ENCODE data around the gene DNAI4.
"Not testable (repeated sequence)": the region's sequence is repeated elsewhere in the genome, so short reads cannot be mapped to it uniquely, and the experiment has no call there.

Gene DNAI4

GRCh38 chr1:66873111-66873510, 51.5 kb downstream of the DNAI4 start:
- Histone ChIP-seq H3K36me3 (ENCODE audit: control insufficient read depth in 1 of 2, insufficient read depth in 2 of 2, low read length in 2 of 2) (no peaks in the 10 kb centered on the region), H3K27me3 (ENCODE audit: low read depth, low read length) (no peaks in the 10 kb centered on the region), H3K4me3 (ENCODE audit: low read depth in 1 of 2, low read length in 2 of 2) (no peak overlapping the region), H3K27ac (ENCODE audit: low read length) (no peak overlapping the region), H3K9me3 (ENCODE audit: control insufficient read depth in 1 of 2, low read length in 2 of 2) (peaks cover 0 to under 1% of the 10 kb centered on the region in 2 donors), H3K4me1 (ENCODE audit: control insufficient read depth in 1 of 2, insufficient read depth in 2 of 2, low read length in 2 of 2) (no peaks in the 10 kb centered on the region)

GRCh38 chr1:66872024-66872423, 52.6 kb downstream of the DNAI4 start:
- not testable (repeated sequence) for H3K9me3 ChIP-seq (ENCODE audit: control insufficient read depth in 1 of 2, low read length in 2 of 2); H3K27me3 ChIP-seq (ENCODE audit: low read depth, low read length); H3K27ac ChIP-seq (ENCODE audit: low read length); H3K36me3 ChIP-seq (ENCODE audit: control insufficient read depth in 1 of 2, insufficient read depth in 2 of 2, low read length in 2 of 2); H3K4me3 ChIP-seq (ENCODE audit: low read depth in 1 of 2, low read length in 2 of 2); H3K4me1 ChIP-seq (ENCODE audit: control insufficient read depth in 1 of 2, insufficient read depth in 2 of 2, low read length in 2 of 2)

GRCh38 chr1:66867501-66867900, 57.2 kb downstream of the DNAI4 start:
- no peak overlapping the region for H3K4me3 ChIP-seq (ENCODE audit: low read depth in 1 of 2, low read length in 2 of 2)
- no peaks in the 10 kb centered on the region for H3K27me3 ChIP-seq (ENCODE audit: low read depth, low read length)
- H3K4me1 ChIP-seq (ENCODE audit: control insufficient read depth in 1 of 2, insufficient read depth in 2 of 2, low read length in 2 of 2) = no peaks in the 10 kb centered on the region
- no peaks in the 10 kb centered on the region for H3K9me3 ChIP-seq (ENCODE audit: control insufficient read depth in 1 of 2, low read length in 2 of 2)
- no peaks in the 10 kb centered on the region for H3K36me3 ChIP-seq (ENCODE audit: control insufficient read depth in 1 of 2, insufficient read depth in 2 of 2, low read length in 2 of 2)
- no peak overlapping the region for H3K27ac ChIP-seq (ENCODE audit: low read length)

- Histone ChIP-seq H3K4me3 (ENCODE audit: low read depth in 1 of 2, low read length in 2 of 2) (no peak overlapping the region), H3K36me3 (ENCODE audit: control insufficient read depth in 1 of 2, insufficient read depth in 2 of 2, low read length in 2 of 2) (no peaks in the 10 kb centered on the region), H3K4me1 (ENCODE audit: control insufficient read depth in 1 of 2, insufficient read depth in 2 of 2, low read length in 2 of 2) (no peaks in the 10 kb centered on the region), H3K27ac (ENCODE audit: low read length) (no peak overlapping the region), H3K27me3 (ENCODE audit: low read depth, low read length) (no peaks in the 10 kb centered on the region), H3K9me3 (ENCODE audit: control insufficient read depth in 1 of 2, low read length in 2 of 2) (no peaks in the 10 kb centered on the region)
Observed at GRCh38 chr1:66860529-66860928, 64.1 kb downstream of the DNAI4 start.

DNA sequence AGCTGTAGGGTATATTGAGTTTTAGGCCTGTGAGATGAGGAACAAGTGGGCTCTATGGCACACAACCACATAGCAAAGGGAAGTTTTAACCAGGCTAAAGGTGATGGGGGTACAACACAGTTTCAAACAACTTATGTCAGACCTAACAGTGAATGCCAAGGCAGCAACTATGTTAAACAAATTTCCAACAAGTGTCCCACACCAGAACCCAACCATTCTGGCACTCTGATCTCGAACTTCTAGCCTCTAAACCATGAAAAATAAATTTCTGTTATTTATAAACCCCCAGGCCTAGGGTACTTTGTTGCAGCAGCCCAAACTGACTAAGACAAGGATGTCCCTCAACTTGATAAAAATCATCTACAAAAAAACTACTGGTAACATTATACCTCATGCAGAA, 71.3 kb downstream of the DNAI4 start:
- H3K9me3 ChIP-seq (ENCODE audit: control insufficient read depth in 1 of 2, low read length in 2 of 2) = no peaks in the 10 kb centered on the region
- no peaks in the 10 kb centered on the region for H3K27me3 ChIP-seq (ENCODE audit: low read depth, low read length)
- H3K27ac ChIP-seq (ENCODE audit: low read length) = no peak overlapping the region
- no peak overlapping the region for H3K4me3 ChIP-seq (ENCODE audit: low read depth in 1 of 2, low read length in 2 of 2)
- H3K36me3 ChIP-seq (ENCODE audit: control insufficient read depth in 1 of 2, insufficient read depth in 2 of 2, low read length in 2 of 2) = no peaks in the 10 kb centered on the region
- no peaks in the 10 kb centered on the region for H3K4me1 ChIP-seq (ENCODE audit: control insufficient read depth in 1 of 2, insufficient read depth in 2 of 2, low read length in 2 of 2)

- H3K27ac ChIP-seq (ENCODE audit: low read length) = no peak overlapping the region
- H3K9me3 ChIP-seq (ENCODE audit: control insufficient read depth in 1 of 2, low read length in 2 of 2) = no peaks in the 10 kb centered on the region
- H3K4me1 ChIP-seq (ENCODE audit: control insufficient read depth in 1 of 2, insufficient read depth in 2 of 2, low read length in 2 of 2) = no peaks in the 10 kb centered on the region
- no peaks in the 10 kb centered on the region for H3K27me3 ChIP-seq (ENCODE audit: low read depth, low read length)
- no peaks in the 10 kb centered on the region for H3K36me3 ChIP-seq (ENCODE audit: control insufficient read depth in 1 of 2, insufficient read depth in 2 of 2, low read length in 2 of 2)
- no peak overlapping the region for H3K4me3 ChIP-seq (ENCODE audit: low read depth in 1 of 2, low read length in 2 of 2)
Observed at GRCh38 chr1:66852870-66853269, 71.8 kb downstream of the DNAI4 start.

- Histone ChIP-seq H3K36me3 (ENCODE audit: control insufficient read depth in 1 of 2, insufficient read depth in 2 of 2, low read length in 2 of 2) (no peaks in the 10 kb centered on the region), H3K27ac (ENCODE audit: low read length) (no peak overlapping the region), H3K4me1 (ENCODE audit: control insufficient read depth in 1 of 2, insufficient read depth in 2 of 2, low read length in 2 of 2) (no peaks in the 10 kb centered on the region), H3K27me3 (ENCODE audit: low read depth, low read length) (no peaks in the 10 kb centered on the region), H3K4me3 (ENCODE audit: low read depth in 1 of 2, low read length in 2 of 2) (no peak overlapping the region), H3K9me3 (ENCODE audit: control insufficient read depth in 1 of 2, low read length in 2 of 2) (no peaks in the 10 kb centered on the region)
Observed at GRCh38 chr1:66850989-66851388, 73.7 kb downstream of the DNAI4 start.

- H3K27me3 ChIP-seq (ENCODE audit: low read depth, low read length) = no peaks in the 10 kb centered on the region
- no peaks in the 10 kb centered on the region for H3K36me3 ChIP-seq (ENCODE audit: control insufficient read depth in 1 of 2, insufficient read depth in 2 of 2, low read length in 2 of 2)
- H3K4me3 ChIP-seq (ENCODE audit: low read depth in 1 of 2, low read length in 2 of 2) = no peak overlapping the region
- H3K9me3 ChIP-seq (ENCODE audit: control insufficient read depth in 1 of 2, low read length in 2 of 2) = no peaks in the 10 kb centered on the region
- no peaks in the 10 kb centered on the region for H3K4me1 ChIP-seq (ENCODE audit: control insufficient read depth in 1 of 2, insufficient read depth in 2 of 2, low read length in 2 of 2)
- H3K27ac ChIP-seq (ENCODE audit: low read length) = no peak overlapping the region
Observed at GRCh38 chr1:66848193-66848592, 76.5 kb downstream of the DNAI4 start.

- no peaks in the 10 kb centered on the region for H3K36me3 ChIP-seq (ENCODE audit: control insufficient read depth in 1 of 2, insufficient read depth in 2 of 2, low read length in 2 of 2)
- H3K27me3 ChIP-seq (ENCODE audit: low read depth, low read length) = no peaks in the 10 kb centered on the region
- H3K4me3 ChIP-seq (ENCODE audit: low read depth in 1 of 2, low read length in 2 of 2) = no peak overlapping the region
- no peaks in the 10 kb centered on the region for H3K4me1 ChIP-seq (ENCODE audit: control insufficient read depth in 1 of 2, insufficient read depth in 2 of 2, low read length in 2 of 2)
- H3K9me3 ChIP-seq (ENCODE audit: control insufficient read depth in 1 of 2, low read length in 2 of 2) = no peaks in the 10 kb centered on the region
- H3K27ac ChIP-seq (ENCODE audit: low read length) = no peak overlapping the region
Observed at GRCh38 chr1:66840929-66841328, 83.7 kb downstream of the DNAI4 start.

DNA sequence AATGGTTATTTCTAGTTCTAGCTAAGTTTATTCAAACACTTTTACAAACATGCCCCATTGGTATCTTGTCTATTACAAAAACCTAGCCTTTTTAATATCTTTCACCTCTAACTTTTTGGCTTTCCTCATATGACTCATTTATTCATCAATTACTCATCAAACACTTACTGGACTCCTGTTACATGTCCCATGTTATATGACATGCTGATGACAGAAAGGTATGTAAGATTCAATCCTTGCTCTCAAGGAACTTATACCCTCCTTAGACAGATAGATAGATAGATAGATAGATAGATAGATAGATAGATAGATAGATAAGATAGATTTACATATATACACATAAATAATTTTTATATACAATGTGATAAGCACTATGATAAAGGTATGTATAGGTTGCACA, 89.7 kb downstream of the DNAI4 start:
- no peak overlapping the region for H3K27ac ChIP-seq (ENCODE audit: low read length)
- H3K4me3 ChIP-seq (ENCODE audit: low read depth in 1 of 2, low read length in 2 of 2) = no peak overlapping the region
- peaks cover 0 to 4% of the 10 kb centered on the region in 2 donors for H3K36me3 ChIP-seq (ENCODE audit: control insufficient read depth in 1 of 2, insufficient read depth in 2 of 2, low read length in 2 of 2)
- H3K9me3 ChIP-seq (ENCODE audit: control insufficient read depth in 1 of 2, low read length in 2 of 2) = no peaks in the 10 kb centered on the region
- no peaks in the 10 kb centered on the region for H3K27me3 ChIP-seq (ENCODE audit: low read depth, low read length)
- no peaks in the 10 kb centered on the region for H3K4me1 ChIP-seq (ENCODE audit: control insufficient read depth in 1 of 2, insufficient read depth in 2 of 2, low read length in 2 of 2)

DNA sequence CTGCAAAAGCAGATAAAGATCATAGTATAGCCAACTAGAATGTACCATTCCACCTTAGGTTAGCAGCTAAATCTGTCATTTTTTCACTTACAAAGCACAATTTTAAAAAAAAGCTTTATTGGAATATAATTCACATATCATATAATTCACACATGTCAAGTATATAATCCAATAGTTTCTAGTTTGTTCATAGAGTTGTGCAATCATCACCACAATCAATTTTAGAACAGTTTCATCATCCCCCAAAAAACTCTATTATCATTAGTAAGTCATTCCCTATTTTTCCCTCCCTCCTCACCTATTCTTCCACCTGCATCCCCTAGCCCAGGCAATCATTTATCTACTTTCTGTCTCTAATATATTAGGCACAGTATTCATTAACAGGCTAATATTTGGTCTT, 91.5 kb downstream of the DNAI4 start:
- Histone ChIP-seq H3K27ac (ENCODE audit: low read length) (no peak overlapping the region), H3K4me1 (ENCODE audit: control insufficient read depth in 1 of 2, insufficient read depth in 2 of 2, low read length in 2 of 2) (no peaks in the 10 kb centered on the region), H3K4me3 (ENCODE audit: low read depth in 1 of 2, low read length in 2 of 2) (no peak overlapping the region), H3K36me3 (ENCODE audit: control insufficient read depth in 1 of 2, insufficient read depth in 2 of 2, low read length in 2 of 2) (peaks cover 0 to 4% of the 10 kb centered on the region in 2 donors), H3K9me3 (ENCODE audit: control insufficient read depth in 1 of 2, low read length in 2 of 2) (no peaks in the 10 kb centered on the region), H3K27me3 (ENCODE audit: low read depth, low read length) (no peaks in the 10 kb centered on the region)

GRCh38 chr1:66831529-66832239, 93.0 kb downstream of the DNAI4 start:
- Histone ChIP-seq H3K27me3 (ENCODE audit: low read depth, low read length) (no peaks in the 10 kb centered on the region), H3K4me1 (ENCODE audit: control insufficient read depth in 1 of 2, insufficient read depth in 2 of 2, low read length in 2 of 2) (no peaks in the 10 kb centered on the region), H3K9me3 (ENCODE audit: control insufficient read depth in 1 of 2, low read length in 2 of 2) (no peaks in the 10 kb centered on the region), H3K36me3 (ENCODE audit: control insufficient read depth in 1 of 2, insufficient read depth in 2 of 2, low read length in 2 of 2) (peaks cover 0 to 4% of the 10 kb centered on the region in 2 donors), H3K4me3 (ENCODE audit: low read depth in 1 of 2, low read length in 2 of 2) (no peak overlapping the region), H3K27ac (ENCODE audit: low read length) (no peak overlapping the region)
